Activated T-cell treated with anti-CD3 and anti-CD28 coated beads, Interleukin-2, amount 50 U/mL, for 72 hours (primary cell): ENCODE results near the gene CCNI2. TPM values are rescaled to one million over a fixed set of nuclear protein-coding genes. Genes with fewer than 3 reads are reported as not detected.
"Not testable (repeated sequence)": the region's sequence is repeated elsewhere in the genome, so short reads cannot be mapped to it uniquely, and the experiment has no call there.

Experiments
- ATAC-seq, 2 donors: fragments of 150-1000 bp; cut with Tn5 transposase; replicated peaks in 1 of 2; 2 replicates each; pipeline ENCODE4 v1.10.0; 2021; ENCODE audit warnings: moderate library complexity in 2 of 2, mild to moderate bottlenecking in 1 of 2
- DNase-seq, 2 donors: peaks; one replicate each; pipeline ENCODE4 v3.0.0; 2021 to 2022; ENCODE audit warnings: mixed read lengths in 1 of 2
- H3K27ac Mint-ChIP-seq: one replicate; pipeline ENCODE4 v1.8.0; 2022; ENCODE audit warnings: mild to moderate bottlenecking, moderate library complexity, mixed read lengths
- H3K27me3 Mint-ChIP-seq: one replicate; pipeline ENCODE4 v1.8.0; 2022; ENCODE audit warnings: low read depth, mixed read lengths
- H3K36me3 Mint-ChIP-seq, 2 donors: one replicate each; pipeline ENCODE4 v1.8.0; 2022; ENCODE audit warnings: mixed read lengths in 2 of 2, mild to moderate bottlenecking in 1 of 2; ENCODE audit not compliant: insufficient read depth in 2 of 2
- H3K4me1 Mint-ChIP-seq: one replicate; pipeline ENCODE4 v1.8.0; 2022; ENCODE audit warnings: low read depth, mixed read lengths
- H3K4me3 Mint-ChIP-seq, 2 donors: one replicate each; pipeline ENCODE4 v1.8.0; 2022; ENCODE audit warnings: mild to moderate bottlenecking in 2 of 2, mixed read lengths in 2 of 2, moderate library complexity in 2 of 2
- H3K9me3 Mint-ChIP-seq, 2 donors: one replicate each; pipeline ENCODE4 v1.8.0; 2022; ENCODE audit warnings: mixed read lengths in 2 of 2
- total RNA-seq, 2 donors: library from RNA; stranded (reverse); gene quantifications; one replicate each; pipeline ENCODE4 v1.2.3, GENCODE V29; 2022

CCNI2 gene
- total RNA-seq, 2 donors from 2014 or later: 3.4 to 4.6 TPM

DNA sequence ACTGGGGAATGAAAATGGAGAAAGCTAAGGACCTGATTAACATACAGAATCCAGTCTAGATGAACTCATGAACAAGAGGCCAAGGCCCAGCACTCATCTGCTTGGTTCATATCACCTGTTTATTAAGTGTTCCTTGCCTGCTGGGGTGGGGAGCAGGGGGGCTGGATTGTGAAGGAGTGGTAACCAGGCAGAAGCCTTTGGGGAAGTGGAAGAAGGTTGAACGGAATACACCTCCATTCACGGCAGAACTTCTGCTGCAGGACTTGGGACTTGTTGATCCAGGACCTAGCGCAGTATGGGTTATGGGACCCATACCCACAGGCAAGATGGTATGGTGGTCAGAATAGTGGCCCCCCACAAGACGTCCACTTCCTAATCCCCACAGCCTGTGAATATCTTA is 38.6 kb downstream of the CCNI2 start:
- ATAC-seq (no peak), DNase-seq (no peak)
- Mint-ChIP-seq H3K4me3 (no peak overlapping the region), H3K9me3 (no peaks in the 10 kb centered on the region), H3K27me3 (peaks cover 44% of the 10 kb centered on the region), H3K4me1 (no peaks in the 10 kb centered on the region), H3K27ac (no peak overlapping the region), H3K36me3 (no peaks in the 10 kb centered on the region)

DNA sequence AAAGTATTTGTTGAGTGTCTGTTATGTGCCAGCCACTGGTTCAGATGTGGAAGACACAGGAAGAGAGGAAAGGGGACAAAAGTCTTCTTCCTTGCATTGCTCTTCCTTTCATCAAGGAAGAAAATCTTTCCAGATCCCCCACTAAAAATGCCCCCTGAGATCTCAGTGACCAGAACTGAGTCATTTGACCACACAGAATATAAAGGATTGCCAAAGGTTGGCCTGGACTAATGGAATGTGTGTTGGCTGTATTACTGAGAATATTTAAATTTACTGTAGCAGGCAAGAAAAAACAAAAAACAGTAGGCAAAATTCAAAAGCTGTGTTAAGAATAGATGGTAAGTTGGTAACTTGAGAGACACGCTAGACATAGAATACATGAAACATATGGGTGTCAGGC is 39.9 kb downstream of the CCNI2 start:
- ATAC-seq: no peak
- Mint-ChIP-seq H3K36me3 (no peaks in the 10 kb centered on the region), H3K27me3 (peaks cover 36% of the 10 kb centered on the region), H3K27ac (no peak overlapping the region), H3K9me3 (no peaks in the 10 kb centered on the region), H3K4me3 (no peak overlapping the region), H3K4me1 (no peaks in the 10 kb centered on the region)
- DNase-seq: no peak

DNA sequence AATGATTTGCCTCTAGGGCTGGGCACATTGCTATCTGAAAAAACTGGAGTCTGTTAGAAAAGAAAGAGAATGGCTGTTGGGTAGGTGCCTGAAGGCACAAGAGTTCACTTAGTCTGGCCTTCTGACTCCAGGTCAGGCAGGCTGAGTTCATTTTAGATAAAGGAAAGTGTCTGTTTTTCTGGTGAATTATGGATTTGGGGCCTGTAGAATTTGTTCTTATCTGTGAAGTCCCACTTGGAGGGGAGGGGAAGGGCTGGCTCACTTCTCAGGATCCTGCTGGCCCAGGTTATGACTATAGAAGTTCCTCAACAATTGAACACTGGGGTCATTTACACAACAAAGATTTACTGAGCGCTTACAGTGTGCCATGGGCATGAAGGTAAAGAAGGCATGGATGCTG is 41.3 kb downstream of the CCNI2 start:
- ATAC-seq: no peak
- H3K36me3 Mint-ChIP-seq: no peaks in the 10 kb centered on the region
- no peak overlapping the region for H3K4me3 Mint-ChIP-seq
- no peaks in the 10 kb centered on the region for H3K4me1 Mint-ChIP-seq
- no peaks in the 10 kb centered on the region for H3K9me3 Mint-ChIP-seq
- no peak for DNase-seq
- peaks cover 38% of the 10 kb centered on the region for H3K27me3 Mint-ChIP-seq
- H3K27ac Mint-ChIP-seq: no peak overlapping the region

DNA sequence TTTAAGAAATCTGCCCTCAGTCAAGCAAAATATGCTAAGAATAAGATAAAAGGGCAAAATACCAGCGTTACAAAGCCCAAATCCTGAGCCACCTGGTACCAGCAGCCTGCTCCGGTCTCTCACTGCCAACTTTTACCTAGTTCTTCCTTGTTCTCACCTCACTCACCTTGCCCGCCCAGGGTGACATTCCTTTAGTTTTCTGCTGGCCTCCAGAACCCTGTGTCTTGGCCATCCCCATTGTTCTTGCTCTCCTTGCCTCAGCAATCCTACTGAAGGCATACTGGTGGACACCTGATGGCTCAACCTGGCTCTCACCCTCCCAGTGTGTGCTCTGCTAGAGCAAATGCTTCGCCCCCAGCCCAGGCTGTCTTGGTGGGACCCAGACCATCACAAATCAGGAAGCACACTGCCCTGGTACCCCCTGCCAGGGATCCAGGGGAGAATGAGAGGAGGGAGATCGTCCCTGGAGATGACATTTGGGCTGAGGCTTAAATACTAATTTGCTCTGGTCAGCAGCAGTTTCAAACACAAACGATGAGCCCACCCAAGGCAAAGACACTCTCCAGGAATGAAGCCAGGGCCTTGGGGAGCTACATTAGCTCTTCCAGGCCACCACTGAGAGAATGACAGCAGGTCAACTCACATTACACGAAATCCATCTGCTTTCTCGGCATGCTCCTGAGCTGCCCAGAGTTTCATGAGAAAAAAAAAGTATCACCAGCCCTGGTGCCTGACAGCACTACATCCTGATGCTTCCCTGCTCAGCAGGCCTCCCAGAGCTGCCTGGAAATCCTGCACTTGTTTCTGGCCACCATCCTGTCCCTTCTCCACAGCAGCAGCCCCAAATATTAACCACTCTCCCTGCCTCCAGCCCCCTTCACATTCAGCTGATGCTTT is 42.0 kb downstream of the CCNI2 start:
- DNase-seq: no peak
- Mint-ChIP-seq H3K4me3 (no peak overlapping the region), H3K4me1 (no peaks in the 10 kb centered on the region), H3K36me3 (no peaks in the 10 kb centered on the region), H3K27me3 (peaks cover 38% of the 10 kb centered on the region), H3K27ac (no peak overlapping the region), H3K9me3 (no peaks in the 10 kb centered on the region)
- ATAC-seq: no peak

DNA sequence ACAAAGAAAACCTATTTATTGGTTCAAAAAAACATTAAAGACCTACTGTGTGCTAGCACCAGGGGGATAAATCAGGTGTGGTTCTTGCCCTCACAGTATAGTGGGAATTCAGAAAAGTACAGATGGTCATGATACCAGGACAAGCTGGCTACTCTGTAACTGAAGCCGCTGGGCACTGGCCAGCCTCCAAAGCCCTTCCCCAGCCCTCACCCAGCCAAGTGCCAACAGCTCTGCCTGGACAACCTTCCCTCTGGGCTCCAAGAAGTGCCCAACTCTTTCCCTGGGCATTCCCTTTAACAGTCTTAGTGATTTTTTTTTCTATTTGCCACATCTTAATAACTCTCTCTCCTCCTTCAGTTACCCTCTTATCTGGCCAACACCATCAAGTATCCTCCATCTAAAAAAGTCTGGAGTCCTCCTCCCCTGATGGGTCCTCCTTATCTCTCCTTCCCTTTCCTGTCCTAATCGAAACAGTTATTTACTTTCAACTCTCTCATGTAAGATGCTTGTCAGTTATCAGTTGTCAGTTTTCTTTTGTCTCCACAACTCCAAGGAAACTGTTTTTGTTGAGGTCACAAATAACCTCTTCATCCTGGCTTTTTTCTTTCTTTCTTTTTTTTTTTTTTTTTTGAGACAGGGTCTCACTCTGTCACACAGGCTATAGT is 43.1 kb downstream of the CCNI2 start:
- H3K36me3 Mint-ChIP-seq: no peaks in the 10 kb centered on the region
- DNase-seq: no peak
- H3K9me3 Mint-ChIP-seq: no peaks in the 10 kb centered on the region
- H3K4me1 Mint-ChIP-seq: no peaks in the 10 kb centered on the region
- H3K27ac Mint-ChIP-seq: no peak overlapping the region
- no peak overlapping the region for H3K4me3 Mint-ChIP-seq
- H3K27me3 Mint-ChIP-seq: peaks cover 31% of the 10 kb centered on the region
- no peak for ATAC-seq

DNA sequence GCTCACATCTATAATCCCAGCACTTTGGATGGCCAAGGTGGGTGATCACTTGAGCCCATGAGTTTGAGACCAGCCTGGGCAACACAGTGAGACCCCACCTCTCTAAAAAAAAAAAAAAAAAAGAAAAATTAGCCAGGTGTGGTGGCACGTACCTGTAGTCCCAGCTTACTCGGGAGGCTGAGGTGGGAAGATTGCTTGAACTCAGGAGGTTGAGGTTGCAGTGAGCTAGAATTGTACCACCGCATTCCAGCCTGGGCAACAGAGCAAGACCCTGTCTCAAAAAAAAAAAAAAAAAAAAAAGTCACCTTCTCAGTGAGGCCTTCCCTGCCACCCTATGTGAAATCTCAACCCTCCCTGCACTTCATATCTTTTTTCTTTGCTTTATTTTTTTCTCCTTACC is 43.8 kb downstream of the CCNI2 start:
- DNase-seq (no peak), ATAC-seq (no peak)
- Mint-ChIP-seq H3K4me1 (no peaks in the 10 kb centered on the region), H3K27me3 (peaks cover 24% of the 10 kb centered on the region), H3K27ac (no peak overlapping the region), H3K36me3 (no peaks in the 10 kb centered on the region), H3K4me3 (no peak overlapping the region), H3K9me3 (no peaks in the 10 kb centered on the region)

DNA sequence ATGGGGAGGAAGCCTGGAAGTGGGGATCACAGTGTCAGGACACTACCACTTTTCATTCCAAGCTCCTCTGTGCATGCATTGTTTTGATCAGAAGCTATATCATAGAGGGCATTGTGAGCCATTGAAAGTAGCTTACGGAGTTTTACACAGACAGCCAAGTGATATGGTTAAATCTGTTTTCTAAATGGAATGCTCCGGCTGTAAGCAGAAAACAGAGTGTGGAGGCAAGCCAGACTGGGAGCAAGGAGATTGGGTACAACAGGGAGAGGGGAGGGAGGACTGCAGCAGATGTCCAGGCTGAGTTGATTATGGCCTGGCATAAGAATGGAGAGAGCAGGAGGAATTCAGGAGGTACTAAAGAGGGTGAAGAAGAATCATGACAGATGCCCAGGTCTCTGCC is 50.4 kb downstream of the CCNI2 start:
- ATAC-seq (no peak), DNase-seq (no peak)
- no peaks in the 10 kb centered on the region for H3K4me1 Mint-ChIP-seq
- no peaks in the 10 kb centered on the region for H3K36me3 Mint-ChIP-seq
- H3K9me3 Mint-ChIP-seq: no peaks in the 10 kb centered on the region
- H3K27ac Mint-ChIP-seq: no peak overlapping the region
- peaks cover 43% of the 10 kb centered on the region for H3K27me3 Mint-ChIP-seq
- no peak overlapping the region for H3K4me3 Mint-ChIP-seq

DNA sequence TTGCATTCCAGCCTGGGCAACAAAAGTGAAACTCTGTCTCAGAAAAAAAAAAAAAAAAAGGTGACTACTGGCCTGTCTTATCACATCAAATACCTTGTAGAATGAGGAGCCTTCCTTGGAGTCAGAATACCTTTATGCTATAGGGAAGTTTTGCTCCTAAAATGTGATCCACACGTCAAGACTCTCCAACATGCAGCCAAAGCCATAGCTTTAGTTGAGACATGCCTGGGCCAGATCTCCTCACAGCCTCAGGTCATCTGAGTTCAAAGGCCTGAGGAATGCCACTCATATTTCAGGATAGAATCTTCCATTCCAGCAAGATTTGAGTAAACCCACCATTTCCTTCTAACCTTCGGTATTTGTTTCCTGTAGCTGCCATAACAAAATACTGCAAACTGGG is 52.2 kb downstream of the CCNI2 start:
- Mint-ChIP-seq H3K36me3 (peaks cover 1 to 3% of the 10 kb centered on the region in 2 donors), H3K4me3 (no peak overlapping the region), H3K9me3 (no peaks in the 10 kb centered on the region), H3K27me3 (peaks cover 55% of the 10 kb centered on the region), H3K27ac (no peak overlapping the region), H3K4me1 (no peaks in the 10 kb centered on the region)
- DNase-seq: no peak
- ATAC-seq: no peak

DNA sequence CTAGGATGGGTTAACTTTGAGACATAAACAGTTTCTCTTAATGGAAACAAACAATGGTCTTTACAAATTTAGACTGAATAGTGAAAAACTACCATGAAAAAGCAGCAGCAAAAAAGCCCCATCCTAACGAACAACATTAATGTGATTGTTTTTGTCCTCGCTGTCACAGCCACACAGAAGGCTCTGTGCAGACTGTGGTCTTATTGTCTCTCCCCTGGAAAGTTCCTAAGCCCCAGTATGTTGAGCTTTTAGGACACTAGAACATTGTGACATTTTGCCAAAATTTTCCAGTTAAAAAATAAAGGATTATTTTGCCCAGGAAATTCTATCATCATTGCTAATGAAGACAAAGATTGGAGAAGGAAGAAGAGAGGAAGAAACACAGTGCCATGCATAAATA is 53.3 kb downstream of the CCNI2 start:
- H3K9me3 Mint-ChIP-seq: no peaks in the 10 kb centered on the region
- no peaks in the 10 kb centered on the region for H3K4me1 Mint-ChIP-seq
- peaks cover 3% of the 10 kb centered on the region in 2 donors for H3K36me3 Mint-ChIP-seq
- DNase-seq: no peak
- H3K4me3 Mint-ChIP-seq: no peak overlapping the region
- H3K27ac Mint-ChIP-seq: no peak overlapping the region
- ATAC-seq: no peak
- peaks cover 66% of the 10 kb centered on the region for H3K27me3 Mint-ChIP-seq

DNA sequence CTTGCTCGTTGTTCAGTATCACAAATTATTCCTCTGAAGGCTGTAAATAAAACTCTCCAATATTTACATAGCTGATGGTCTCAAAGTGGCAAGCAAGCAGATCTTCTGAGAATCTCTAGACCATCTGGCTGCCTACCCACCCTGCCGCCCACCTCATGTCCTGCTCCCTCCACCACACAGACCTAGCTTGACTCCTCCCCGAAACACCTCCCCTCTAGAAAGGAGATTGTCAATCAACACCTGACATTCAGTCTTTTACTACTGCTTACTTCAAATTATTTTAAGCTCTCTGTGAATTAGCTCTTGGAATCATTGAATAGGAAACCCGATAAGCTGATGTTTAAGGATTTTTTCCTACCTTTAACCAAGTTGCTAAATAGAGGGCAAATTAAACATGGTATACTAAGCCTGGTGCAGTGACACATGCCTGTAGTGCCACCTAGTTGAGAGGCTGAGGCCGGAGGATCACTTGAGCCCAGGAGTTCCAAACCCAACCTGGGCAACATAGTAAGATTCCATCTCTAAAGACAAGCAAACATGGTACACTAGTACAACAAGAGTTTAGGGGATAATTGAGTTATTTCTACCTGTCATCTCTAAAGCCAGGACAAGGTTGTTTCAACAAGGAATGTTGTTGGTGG is 54.9 kb downstream of the CCNI2 start:
- peaks cover 71% of the 10 kb centered on the region for H3K27me3 Mint-ChIP-seq
- DNase-seq (no peak), ATAC-seq (no peak)
- H3K27ac Mint-ChIP-seq: no peak overlapping the region
- peaks cover under 1% of the 10 kb centered on the region for H3K4me1 Mint-ChIP-seq
- H3K36me3 Mint-ChIP-seq: peaks cover 3% of the 10 kb centered on the region in 2 donors
- H3K9me3 Mint-ChIP-seq: no peaks in the 10 kb centered on the region
- H3K4me3 Mint-ChIP-seq: no peak overlapping the region

DNA sequence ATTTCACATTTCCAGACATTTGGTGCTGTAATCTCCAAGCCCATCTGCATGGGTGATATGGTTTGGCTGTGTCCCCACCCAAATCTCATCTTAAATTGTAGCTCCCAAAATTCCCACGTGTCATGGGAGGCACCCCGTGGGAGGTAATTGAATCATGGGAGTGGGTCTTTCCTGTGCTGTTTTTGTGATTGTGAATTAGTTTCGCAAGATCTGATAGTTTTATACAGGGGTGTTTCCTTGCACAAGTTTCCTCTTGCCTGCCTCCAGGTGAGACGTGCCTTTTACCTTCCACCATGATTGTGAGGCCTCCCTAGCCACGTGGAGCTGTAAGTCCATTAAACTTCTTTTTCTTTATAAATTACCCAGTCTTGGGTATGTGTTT is 55.5 kb downstream of the CCNI2 start:
- peaks cover 73% of the 10 kb centered on the region for H3K27me3 Mint-ChIP-seq
- H3K36me3 Mint-ChIP-seq, H3K4me1 Mint-ChIP-seq, ATAC-seq, H3K4me3 Mint-ChIP-seq, DNase-seq, H3K27ac Mint-ChIP-seq, H3K9me3 Mint-ChIP-seq: not testable (repeated sequence)
